ENCODE measurements around the gene CIB4.
"Not testable (repeated sequence)": the region's sequence is repeated elsewhere in the genome, so short reads cannot be mapped to it uniquely, and the experiment has no call there.

Gene CIB4

GRCh38 chr2:26672818-26673393 lies 31.7 kb upstream of the CIB4 start:
- no peak overlapping the region for H3K9ac ChIP-seq (ENCODE audit: low read depth, low read length)
- no peaks in the 10 kb centered on the region for H3K36me3 ChIP-seq (ENCODE audit: insufficient read depth, low read length)
- H3K4me1 ChIP-seq (ENCODE audit: insufficient read depth, low read length) = no peaks in the 10 kb centered on the region
- H3K9me3 ChIP-seq (ENCODE audit: control insufficient read depth, insufficient read depth, low read length) = no peaks in the 10 kb centered on the region; the same call in 1 of the 2 replicates

GRCh38 chr2:26672112-26672817 lies 31.1 kb upstream of the CIB4 start:
- Histone ChIP-seq H3K9me3 (ENCODE audit: control insufficient read depth, insufficient read depth, low read length) (no peaks in the 10 kb centered on the region; the same call in 1 of the 2 replicates), H3K4me1 (ENCODE audit: insufficient read depth, low read length) (no peaks in the 10 kb centered on the region)

GRCh38 chr2:26671691-26672090 lies 30.5 kb upstream of the CIB4 start:
- no peaks in the 10 kb centered on the region for H3K9me3 ChIP-seq (ENCODE audit: control insufficient read depth, insufficient read depth, low read length)
- no peaks in the 10 kb centered on the region for H3K4me1 ChIP-seq (ENCODE audit: insufficient read depth, low read length)
- no peaks in the 10 kb centered on the region for H3K36me3 ChIP-seq (ENCODE audit: insufficient read depth, low read length)
- no peak overlapping the region for H3K9ac ChIP-seq (ENCODE audit: low read depth, low read length)

More at GRCh38 chr2:26672112-26672817, 31.1 kb upstream of the CIB4 start:
- no peaks in the 10 kb centered on the region for H3K36me3 ChIP-seq (ENCODE audit: insufficient read depth, low read length)
- no peak overlapping the region for H3K9ac ChIP-seq (ENCODE audit: low read depth, low read length)

GRCh38 chr2:26670931-26671460 lies 29.8 kb upstream of the CIB4 start:
- Histone ChIP-seq H3K9me3 (ENCODE audit: control insufficient read depth, insufficient read depth, low read length) (no peaks in the 10 kb centered on the region), H3K9ac (ENCODE audit: low read depth, low read length) (no peak overlapping the region), H3K4me1 (ENCODE audit: insufficient read depth, low read length) (no peaks in the 10 kb centered on the region), H3K36me3 (ENCODE audit: insufficient read depth, low read length) (no peaks in the 10 kb centered on the region)

GRCh38 chr2:26670171-26670570 lies 29.0 kb upstream of the CIB4 start:
- H3K36me3 ChIP-seq (ENCODE audit: insufficient read depth, low read length) = no peaks in the 10 kb centered on the region
- H3K9me3 ChIP-seq (ENCODE audit: control insufficient read depth, insufficient read depth, low read length) = no peaks in the 10 kb centered on the region
- H3K4me1 ChIP-seq (ENCODE audit: insufficient read depth, low read length) = no peaks in the 10 kb centered on the region
- H3K9ac ChIP-seq (ENCODE audit: low read depth, low read length) = no peak overlapping the region

GRCh38 chr2:26668856-26669750 lies 27.9 kb upstream of the CIB4 start:
- H3K9me3 ChIP-seq (ENCODE audit: control insufficient read depth, insufficient read depth, low read length) = no peaks in the 10 kb centered on the region
- no peaks in the 10 kb centered on the region for H3K36me3 ChIP-seq (ENCODE audit: insufficient read depth, low read length)
- no peak overlapping the region for H3K9ac ChIP-seq (ENCODE audit: low read depth, low read length)
- no peaks in the 10 kb centered on the region for H3K4me1 ChIP-seq (ENCODE audit: insufficient read depth, low read length)

- H3K36me3 ChIP-seq (ENCODE audit: insufficient read depth, low read length) = no peaks in the 10 kb centered on the region
- no peaks in the 10 kb centered on the region for H3K9me3 ChIP-seq (ENCODE audit: control insufficient read depth, insufficient read depth, low read length)
- H3K4me1 ChIP-seq (ENCODE audit: insufficient read depth, low read length) = no peaks in the 10 kb centered on the region
- no peak overlapping the region for H3K9ac ChIP-seq (ENCODE audit: low read depth, low read length)
Observed at GRCh38 chr2:26668041-26668440, 26.9 kb upstream of the CIB4 start.

- no peak overlapping the region for H3K9ac ChIP-seq (ENCODE audit: low read depth, low read length)
- no peaks in the 10 kb centered on the region for H3K36me3 ChIP-seq (ENCODE audit: insufficient read depth, low read length)
- H3K9me3 ChIP-seq (ENCODE audit: control insufficient read depth, insufficient read depth, low read length) = no peaks in the 10 kb centered on the region
- H3K4me1 ChIP-seq (ENCODE audit: insufficient read depth, low read length) = no peaks in the 10 kb centered on the region
Observed at GRCh38 chr2:26666671-26667070, 25.5 kb upstream of the CIB4 start.

GRCh38 chr2:26665296-26665695 lies 24.1 kb upstream of the CIB4 start:
- not testable (repeated sequence) for H3K9me3 ChIP-seq (ENCODE audit: control insufficient read depth, insufficient read depth, low read length); H3K36me3 ChIP-seq (ENCODE audit: insufficient read depth, low read length); H3K4me1 ChIP-seq (ENCODE audit: insufficient read depth, low read length); H3K9ac ChIP-seq (ENCODE audit: low read depth, low read length)

GRCh38 chr2:26660363-26660962 lies 19.3 kb upstream of the CIB4 start:
- H3K9ac ChIP-seq (ENCODE audit: low read depth, low read length) = no peak overlapping the region
- no peaks in the 10 kb centered on the region for H3K36me3 ChIP-seq (ENCODE audit: insufficient read depth, low read length)
- 0 out of 2 replicates have a peak, but pooled peaks cover under 1% of the 10 kb centered on the region for H3K4me1 ChIP-seq (ENCODE audit: insufficient read depth, low read length)
- H3K9me3 ChIP-seq (ENCODE audit: control insufficient read depth, insufficient read depth, low read length) = peaks cover 13% of the 10 kb centered on the region

GRCh38 chr2:26658691-26659346 lies 17.7 kb upstream of the CIB4 start:
- Histone ChIP-seq H3K4me1 (ENCODE audit: insufficient read depth, low read length) (peaks cover 11% of the 10 kb centered on the region), H3K36me3 (ENCODE audit: insufficient read depth, low read length) (no peaks in the 10 kb centered on the region), H3K9me3 (ENCODE audit: control insufficient read depth, insufficient read depth, low read length) (peaks cover 13% of the 10 kb centered on the region), H3K9ac (ENCODE audit: low read depth, low read length) (no peak overlapping the region)

- Histone ChIP-seq H3K9ac (ENCODE audit: low read depth, low read length) (no peak overlapping the region), H3K36me3 (ENCODE audit: insufficient read depth, low read length) (no peaks in the 10 kb centered on the region), H3K9me3 (ENCODE audit: control insufficient read depth, insufficient read depth, low read length) (peaks cover 13% of the 10 kb centered on the region), H3K4me1 (ENCODE audit: insufficient read depth, low read length) (peaks cover 14% of the 10 kb centered on the region)
Observed at GRCh38 chr2:26657265-26657664, 16.1 kb upstream of the CIB4 start.

GRCh38 chr2:26655611-26656195 lies 14.5 kb upstream of the CIB4 start:
- H3K4me1 ChIP-seq (ENCODE audit: insufficient read depth, low read length) = peaks cover 14% of the 10 kb centered on the region
- peaks cover 8% of the 10 kb centered on the region for H3K9me3 ChIP-seq (ENCODE audit: control insufficient read depth, insufficient read depth, low read length)
- no peaks in the 10 kb centered on the region for H3K36me3 ChIP-seq (ENCODE audit: insufficient read depth, low read length)
- no peak overlapping the region for H3K9ac ChIP-seq (ENCODE audit: low read depth, low read length)
